ENCODE data around the gene MEN1.

The MEN1 gene

GRCh38 chr11:64831411-64831891 is 21.1 kb upstream of the MEN1 start:
- no peak overlapping the region for H3K4me3 ChIP-seq (replicated peaks; ENCODE audit: low read depth, low read length)
- DNase-seq (ENCODE audit: extremely low read depth, low read depth) = no peak
- TF ChIP-seq, protein P1, sequence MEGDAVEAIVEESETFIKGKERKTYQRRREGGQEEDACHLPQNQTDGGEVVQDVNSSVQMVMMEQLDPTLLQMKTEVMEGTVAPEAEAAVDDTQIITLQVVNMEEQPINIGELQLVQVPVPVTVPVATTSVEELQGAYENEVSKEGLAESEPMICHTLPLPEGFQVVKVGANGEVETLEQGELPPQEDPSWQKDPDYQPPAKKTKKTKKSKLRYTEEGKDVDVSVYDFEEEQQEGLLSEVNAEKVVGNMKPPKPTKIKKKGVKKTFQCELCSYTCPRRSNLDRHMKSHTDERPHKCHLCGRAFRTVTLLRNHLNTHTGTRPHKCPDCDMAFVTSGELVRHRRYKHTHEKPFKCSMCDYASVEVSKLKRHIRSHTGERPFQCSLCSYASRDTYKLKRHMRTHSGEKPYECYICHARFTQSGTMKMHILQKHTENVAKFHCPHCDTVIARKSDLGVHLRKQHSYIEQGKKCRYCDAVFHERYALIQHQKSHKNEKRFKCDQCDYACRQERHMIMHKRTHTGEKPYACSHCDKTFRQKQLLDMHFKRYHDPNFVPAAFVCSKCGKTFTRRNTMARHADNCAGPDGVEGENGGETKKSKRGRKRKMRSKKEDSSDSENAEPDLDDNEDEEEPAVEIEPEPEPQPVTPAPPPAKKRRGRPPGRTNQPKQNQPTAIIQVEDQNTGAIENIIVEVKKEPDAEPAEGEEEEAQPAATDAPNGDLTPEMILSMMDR (IDR thresholded peaks at IDR 0.05; ENCODE audit: low read depth, low read length, missing control alignments) = no peak

DNA sequence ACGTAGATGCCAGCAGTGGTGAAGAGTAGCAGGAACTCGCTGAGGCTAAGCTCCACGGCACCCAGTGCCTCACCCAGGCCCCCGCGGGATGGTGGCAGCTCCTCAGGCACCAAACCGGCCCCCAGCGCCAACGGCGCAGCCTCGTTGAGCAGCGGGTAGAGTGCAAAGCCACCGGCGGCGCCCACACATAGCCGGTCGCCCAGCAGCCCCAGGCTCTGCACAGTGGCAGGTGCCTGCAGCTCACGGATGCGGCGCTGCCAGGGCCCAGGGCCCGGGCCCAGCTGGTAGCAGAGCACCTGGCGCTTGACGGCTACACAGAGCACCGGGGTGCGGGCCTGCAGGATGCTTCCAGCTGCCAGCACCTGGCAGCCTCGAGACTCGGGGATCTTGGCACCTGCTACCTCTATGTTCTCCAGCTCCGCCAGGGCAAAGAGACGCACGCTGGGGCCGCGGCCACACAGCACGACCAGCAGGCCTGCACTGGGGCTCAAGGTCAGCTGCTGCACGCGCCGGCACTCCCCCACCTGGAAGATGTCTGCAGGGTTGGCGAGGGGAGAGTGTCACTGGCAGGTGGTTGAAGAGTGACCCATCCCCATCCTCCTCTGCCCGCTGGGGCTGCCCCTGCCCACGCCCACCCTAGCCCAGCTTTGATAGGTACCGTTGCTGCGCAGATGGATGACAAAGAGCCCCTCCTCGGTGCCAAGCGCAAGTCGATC is 19.3 kb upstream of the MEN1 start:
- TF ChIP-seq, protein P1 (IDR thresholded peaks at IDR 0.05; ENCODE audit: low read depth, low read length, missing control alignments) = no peak
- no peak overlapping the region for H3K4me3 ChIP-seq (replicated peaks; ENCODE audit: low read depth, low read length)
- DNase-seq (ENCODE audit: extremely low read depth, low read depth) = no peak

GRCh38 chr11:64827451-64827839 is 17.1 kb upstream of the MEN1 start:
- no peak overlapping the region for H3K4me3 ChIP-seq (replicated peaks; ENCODE audit: low read depth, low read length)
- no peak for DNase-seq (ENCODE audit: extremely low read depth, low read depth)
- TF ChIP-seq, protein P1 (IDR thresholded peaks at IDR 0.05; ENCODE audit: low read depth, low read length, missing control alignments) = no peak

DNA sequence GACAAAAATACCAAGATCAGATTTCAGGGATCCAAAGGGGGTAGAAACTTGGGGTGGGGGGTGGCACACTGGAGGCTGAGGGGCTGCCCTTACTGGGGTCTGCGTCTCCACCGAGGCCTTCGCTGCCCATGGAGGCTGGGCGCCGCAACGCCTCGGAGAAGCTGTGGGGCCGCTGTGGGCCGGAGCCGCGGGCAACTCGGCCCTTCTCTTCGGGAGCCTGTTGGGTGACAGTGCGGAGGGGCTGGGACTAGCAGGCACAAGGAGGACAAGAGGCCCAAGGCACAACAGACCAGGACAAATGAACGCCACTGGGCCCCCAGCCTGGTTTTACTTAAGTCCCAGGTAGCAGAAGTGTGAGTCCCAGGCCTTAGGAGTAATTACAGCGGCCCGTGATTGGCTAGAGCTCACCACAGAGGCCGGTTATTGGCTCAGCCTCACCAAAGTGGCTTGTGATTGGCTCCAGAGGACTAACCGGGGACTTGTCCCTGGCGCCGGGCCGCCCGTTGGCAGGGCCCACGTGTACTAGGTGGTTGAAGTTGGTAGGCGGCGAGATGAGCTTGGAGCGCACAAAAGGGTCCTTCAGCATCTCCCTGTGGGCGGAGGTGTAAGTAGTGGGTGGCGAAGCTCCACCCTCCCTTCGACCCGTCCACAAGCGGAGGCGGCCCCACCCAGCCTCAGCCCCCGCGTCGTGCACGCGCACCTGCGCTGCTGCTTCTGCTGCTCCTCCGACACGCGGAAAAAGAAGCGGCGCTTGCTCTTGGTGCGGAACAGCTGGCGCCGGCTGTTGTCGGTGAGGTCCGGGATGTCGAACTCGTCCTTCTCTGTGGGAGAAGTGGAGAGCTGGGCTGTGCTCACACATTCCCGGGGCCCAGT is 16.5 kb upstream of the MEN1 start:
- DNase-seq (ENCODE audit: extremely low read depth, low read depth) = no peak
- no peak overlapping the region for H3K4me3 ChIP-seq (replicated peaks; ENCODE audit: low read depth, low read length)
- TF ChIP-seq, protein P1 (IDR thresholded peaks at IDR 0.05; ENCODE audit: low read depth, low read length, missing control alignments) = no peak

GRCh38 chr11:64826062-64826461 is 15.7 kb upstream of the MEN1 start:
- no peak overlapping the region for H3K4me3 ChIP-seq (replicated peaks; ENCODE audit: low read depth, low read length)
- DNase-seq (ENCODE audit: extremely low read depth, low read depth) = no peak
- TF ChIP-seq, protein P1 (IDR thresholded peaks at IDR 0.05; ENCODE audit: low read depth, low read length, missing control alignments) = no peak

- no peak for DNase-seq (ENCODE audit: extremely low read depth, low read depth)
- TF ChIP-seq, protein P1 (IDR thresholded peaks at IDR 0.05; ENCODE audit: low read depth, low read length, missing control alignments) = no peak
- H3K4me3 ChIP-seq (replicated peaks; ENCODE audit: low read depth, low read length) = no peak overlapping the region
Measured at GRCh38 chr11:64823568-64824119, 13.3 kb upstream of the MEN1 start.
